GM23338 (cell line): ENCODE data around the gene SETBP1. TPM values are rescaled to one million over a fixed set of nuclear protein-coding genes. Genes with fewer than 3 reads are reported as not detected.

Experiments
- ATAC-seq: fragments of 200-7000 bp; cut with Tn5 transposase; 3 replicates; pipeline ENCODE4 v1.9.1; 2020
- DNase-seq: peaks from one replicate; pipeline ENCODE4 v3.0.0-alpha.2; 2015; ENCODE audit warnings: low spot score
- H2AFZ ChIP-seq: fragments of 200-600 bp; sonication (generic); 2 replicates; pipeline ENCODE4 v1.8.0; 2016; ENCODE audit warnings: antibody characterized with exemption, mild to moderate bottlenecking, moderate library complexity
- H3F3A ChIP-seq: fragments of 200-600 bp; sonication (generic); replicated peaks from 2 replicates; pipeline ENCODE4 v1.8.0; 2017; ENCODE audit warnings: antibody characterized with exemption, mixed run types, low read depth
- H3K27ac ChIP-seq: fragments of 200-600 bp; sonication (generic); 2 replicates; pipeline ENCODE4 v1.6.1; 2016; ENCODE audit warnings: low read depth
- H3K27me3 ChIP-seq: fragments of 200-600 bp; sonication (generic); 2 replicates; pipeline ENCODE4 v1.8.0; 2016; ENCODE audit warnings: mild to moderate bottlenecking, mixed run types, moderate library complexity; ENCODE audit not compliant: insufficient read depth
- H3K36me3 ChIP-seq: fragments of 200-600 bp; sonication (generic); 2 replicates; pipeline ENCODE4 v1.8.0; 2016; ENCODE audit warnings: mild to moderate bottlenecking; ENCODE audit not compliant: insufficient read depth
- H3K4me1 ChIP-seq: fragments of 200-600 bp; sonication (generic); 2 replicates; pipeline ENCODE4 v1.8.0; 2016; ENCODE audit warnings: mild to moderate bottlenecking, moderate library complexity; ENCODE audit not compliant: insufficient read depth
- H3K4me2 ChIP-seq: fragments of 200-600 bp; sonication (generic); 2 replicates; pipeline ENCODE4 v1.7.1; 2017; ENCODE audit warnings: mixed run types
- H3K4me3 ChIP-seq: fragments of 200-600 bp; sonication (generic); 2 replicates; pipeline ENCODE4 v1.6.1; 2016; ENCODE audit warnings: mixed run types
- H3K79me2 ChIP-seq: fragments of 200-600 bp; sonication (generic); replicated peaks from 2 replicates; pipeline ENCODE4 v1.8.0; 2017; ENCODE audit warnings: mild to moderate bottlenecking; ENCODE audit not compliant: insufficient read depth
- H3K9me2 ChIP-seq: fragments of 200-600 bp; sonication (generic); 2 replicates; pipeline ENCODE4 v1.8.0; 2017; ENCODE audit not compliant: insufficient read depth
- H4K20me1 ChIP-seq: fragments of 200-600 bp; sonication (generic); replicated peaks from 2 replicates; pipeline ENCODE4 v1.8.0; 2017; ENCODE audit warnings: mild to moderate bottlenecking; ENCODE audit not compliant: insufficient read depth
- H3K27ac Mint-ChIP-seq: 2 replicates; pipeline ENCODE4 v1.8.0; 2020; ENCODE audit warnings: inconsistent platforms, mild to moderate bottlenecking, moderate library complexity, mixed read lengths
- H3K27me3 Mint-ChIP-seq: 3 replicates; pipeline ENCODE4 v1.8.0; 2022; ENCODE audit warnings: low read depth, mild to moderate bottlenecking, moderate library complexity, mixed read lengths, inconsistent platforms; ENCODE audit not compliant: insufficient read depth, poor library complexity
- H3K36me3 Mint-ChIP-seq: 3 replicates; pipeline ENCODE4 v1.8.0; 2021; ENCODE audit warnings: low read depth, mild to moderate bottlenecking, inconsistent platforms, moderate library complexity, mixed read lengths
- H3K4me1 Mint-ChIP-seq: 3 replicates; pipeline ENCODE4 v1.8.0; 2020; ENCODE audit warnings: mild to moderate bottlenecking, inconsistent platforms, mixed read lengths
- H3K4me3 Mint-ChIP-seq: 3 replicates; pipeline ENCODE4 v1.8.0; 2021; ENCODE audit warnings: moderate library complexity, mild to moderate bottlenecking, inconsistent platforms, mixed read lengths
- H3K9me3 Mint-ChIP-seq: 3 replicates; pipeline ENCODE4 v1.8.0; 2020; ENCODE audit warnings: moderate library complexity, mild to moderate bottlenecking, inconsistent platforms, mixed read lengths
- CREB1 ChIP-seq: fragments of 250-450 bp; sonication (Bioruptor Pico); IDR thresholded peaks from 2 replicates; pipeline ENCODE4 v1.5.0; 2020; ENCODE audit warnings: low read depth, mild to moderate bottlenecking, moderate library complexity
- CTCF ChIP-seq, 2 experiments: fragments of 200-600 bp in 1 of 2; sonication (generic) in 1 of 2; conservative IDR thresholded peaks; 2 replicates each; pipeline versions ENCODE4 v1.5.1 to v1.6.1; 2016 to 2017; ENCODE audit warnings: antibody characterized with exemption in 2 of 2, low read depth in 2 of 2, mild to moderate bottlenecking in 2 of 2, moderate library complexity in 1 of 2
- EZH2 ChIP-seq: fragments of 200-600 bp; sonication (generic); IDR thresholded peaks from one replicate; pipeline ENCODE4 v1.8.0; 2017; ENCODE audit warnings: antibody characterized with exemption, mild to moderate bottlenecking, low read depth; ENCODE audit not compliant: unreplicated experiment
- EZH2phosphoT487 ChIP-seq: fragments of 200-600 bp; sonication (generic); IDR thresholded peaks from one replicate; pipeline ENCODE4 v1.8.1; 2018; ENCODE audit warnings: antibody characterized with exemption; ENCODE audit not compliant: unreplicated experiment
- JUNB ChIP-seq: IDR thresholded peaks from one replicate; pipeline ENCODE4 v1.6.1; 2016; ENCODE audit warnings: antibody characterized with exemption; ENCODE audit not compliant: unreplicated experiment
- NANOG ChIP-seq: IDR thresholded peaks from 2 replicates; pipeline ENCODE4 v1.6.1; 2016; ENCODE audit warnings: antibody characterized with exemption, borderline replicate concordance
- POLR2AphosphoS5 ChIP-seq: IDR thresholded peaks from 2 replicates; pipeline ENCODE4 v1.6.1; 2016; ENCODE audit warnings: antibody characterized with exemption, low read depth
- REST ChIP-seq: IDR thresholded peaks from one replicate; pipeline ENCODE4 v1.6.1; 2018; ENCODE audit warnings: antibody characterized with exemption; ENCODE audit not compliant: unreplicated experiment
- STAT1 ChIP-seq: IDR thresholded peaks from one replicate; pipeline ENCODE4 v1.6.1; 2016; ENCODE audit warnings: antibody characterized with exemption; ENCODE audit not compliant: unreplicated experiment
- ZNF114 ChIP-seq: fragments of 250-450 bp; sonication (Bioruptor Pico); IDR thresholded peaks from 2 replicates; pipeline ENCODE4 v1.5.0; 2020; ENCODE audit warnings: mild to moderate bottlenecking, moderate library complexity
- ZNF331 ChIP-seq: fragments of 250-450 bp; sonication (Bioruptor Pico); IDR thresholded peaks from 2 replicates; pipeline ENCODE4 v1.5.0; 2020; ENCODE audit warnings: low read depth, mild to moderate bottlenecking, moderate library complexity
- polyA plus RNA-seq: library from polyadenylated mRNA; unstranded; fragments of >200 nt; fragmentation: Nextera tagmentation; extraction: Ambion mirVana; gene quantifications from 2 replicates; pipeline ENCODE4 v1.2.1, GENCODE V29; 2016
- total RNA-seq: library from RNA; depleted of rRNA; stranded (reverse); fragments of >200 nt; shearing (Covaris generic); gene quantifications from 2 replicates; pipeline ENCODE4 v1.2.3, GENCODE V29; 2014
- TF ChIP-seq, protein P1 (sequence below): IDR thresholded peaks from 2 replicates; pipeline ENCODE4 v1.6.1; 2016; ENCODE audit warnings: antibody characterized with exemption
- TF ChIP-seq, protein P2 (sequence below): fragments of 250-450 bp; sonication (Bioruptor Pico); IDR thresholded peaks from 2 replicates; pipeline ENCODE4 v1.5.0; 2020; ENCODE audit warnings: mild to moderate bottlenecking, moderate library complexity

SETBP1 gene
- total and polyA plus RNA-seq, 2 experiments from 2014 or later: 1.6 to 5.5 TPM

GRCh38 chr18:44911773-44912172 lies 231.1 kb downstream of the SETBP1 start:
- Histone ChIP-seq H3K9me2 (peaks cover 7% of the 10 kb centered on the region), H3K4me3 (no peak overlapping the region), H3K4me1 (no peaks in the 10 kb centered on the region), H3K79me2 (no peaks in the 10 kb centered on the region), H4K20me1 (no peaks in the 10 kb centered on the region; the same call in 1 of the 2 replicates), H3K27ac (no peak overlapping the region), H3K4me2 (no peak overlapping the region), H2AFZ (no peak overlapping the region), H3K27me3 (no peaks in the 10 kb centered on the region), H3F3A (no peaks in the 10 kb centered on the region), H3K36me3 (no peaks in the 10 kb centered on the region)
- H3K4me3 Mint-ChIP-seq: no peak overlapping the region
- TF ChIP-seq CREB1 (CRISPR knock-in tag): no peak
- TF ChIP-seq ZNF331: no peak
- TF ChIP-seq STAT1: no peak
- no peak for TF ChIP-seq ZNF114
- TF ChIP-seq, protein P1, sequence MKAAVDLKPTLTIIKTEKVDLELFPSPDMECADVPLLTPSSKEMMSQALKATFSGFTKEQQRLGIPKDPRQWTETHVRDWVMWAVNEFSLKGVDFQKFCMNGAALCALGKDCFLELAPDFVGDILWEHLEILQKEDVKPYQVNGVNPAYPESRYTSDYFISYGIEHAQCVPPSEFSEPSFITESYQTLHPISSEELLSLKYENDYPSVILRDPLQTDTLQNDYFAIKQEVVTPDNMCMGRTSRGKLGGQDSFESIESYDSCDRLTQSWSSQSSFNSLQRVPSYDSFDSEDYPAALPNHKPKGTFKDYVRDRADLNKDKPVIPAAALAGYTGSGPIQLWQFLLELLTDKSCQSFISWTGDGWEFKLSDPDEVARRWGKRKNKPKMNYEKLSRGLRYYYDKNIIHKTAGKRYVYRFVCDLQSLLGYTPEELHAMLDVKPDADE: no peak
- TF ChIP-seq EZH2: no peak
- no peak for TF ChIP-seq POLR2AphosphoS5
- TF ChIP-seq EZH2phosphoT487: no peak
- TF ChIP-seq REST: no peak
- no peak for TF ChIP-seq NANOG
- TF ChIP-seq, protein P2, sequence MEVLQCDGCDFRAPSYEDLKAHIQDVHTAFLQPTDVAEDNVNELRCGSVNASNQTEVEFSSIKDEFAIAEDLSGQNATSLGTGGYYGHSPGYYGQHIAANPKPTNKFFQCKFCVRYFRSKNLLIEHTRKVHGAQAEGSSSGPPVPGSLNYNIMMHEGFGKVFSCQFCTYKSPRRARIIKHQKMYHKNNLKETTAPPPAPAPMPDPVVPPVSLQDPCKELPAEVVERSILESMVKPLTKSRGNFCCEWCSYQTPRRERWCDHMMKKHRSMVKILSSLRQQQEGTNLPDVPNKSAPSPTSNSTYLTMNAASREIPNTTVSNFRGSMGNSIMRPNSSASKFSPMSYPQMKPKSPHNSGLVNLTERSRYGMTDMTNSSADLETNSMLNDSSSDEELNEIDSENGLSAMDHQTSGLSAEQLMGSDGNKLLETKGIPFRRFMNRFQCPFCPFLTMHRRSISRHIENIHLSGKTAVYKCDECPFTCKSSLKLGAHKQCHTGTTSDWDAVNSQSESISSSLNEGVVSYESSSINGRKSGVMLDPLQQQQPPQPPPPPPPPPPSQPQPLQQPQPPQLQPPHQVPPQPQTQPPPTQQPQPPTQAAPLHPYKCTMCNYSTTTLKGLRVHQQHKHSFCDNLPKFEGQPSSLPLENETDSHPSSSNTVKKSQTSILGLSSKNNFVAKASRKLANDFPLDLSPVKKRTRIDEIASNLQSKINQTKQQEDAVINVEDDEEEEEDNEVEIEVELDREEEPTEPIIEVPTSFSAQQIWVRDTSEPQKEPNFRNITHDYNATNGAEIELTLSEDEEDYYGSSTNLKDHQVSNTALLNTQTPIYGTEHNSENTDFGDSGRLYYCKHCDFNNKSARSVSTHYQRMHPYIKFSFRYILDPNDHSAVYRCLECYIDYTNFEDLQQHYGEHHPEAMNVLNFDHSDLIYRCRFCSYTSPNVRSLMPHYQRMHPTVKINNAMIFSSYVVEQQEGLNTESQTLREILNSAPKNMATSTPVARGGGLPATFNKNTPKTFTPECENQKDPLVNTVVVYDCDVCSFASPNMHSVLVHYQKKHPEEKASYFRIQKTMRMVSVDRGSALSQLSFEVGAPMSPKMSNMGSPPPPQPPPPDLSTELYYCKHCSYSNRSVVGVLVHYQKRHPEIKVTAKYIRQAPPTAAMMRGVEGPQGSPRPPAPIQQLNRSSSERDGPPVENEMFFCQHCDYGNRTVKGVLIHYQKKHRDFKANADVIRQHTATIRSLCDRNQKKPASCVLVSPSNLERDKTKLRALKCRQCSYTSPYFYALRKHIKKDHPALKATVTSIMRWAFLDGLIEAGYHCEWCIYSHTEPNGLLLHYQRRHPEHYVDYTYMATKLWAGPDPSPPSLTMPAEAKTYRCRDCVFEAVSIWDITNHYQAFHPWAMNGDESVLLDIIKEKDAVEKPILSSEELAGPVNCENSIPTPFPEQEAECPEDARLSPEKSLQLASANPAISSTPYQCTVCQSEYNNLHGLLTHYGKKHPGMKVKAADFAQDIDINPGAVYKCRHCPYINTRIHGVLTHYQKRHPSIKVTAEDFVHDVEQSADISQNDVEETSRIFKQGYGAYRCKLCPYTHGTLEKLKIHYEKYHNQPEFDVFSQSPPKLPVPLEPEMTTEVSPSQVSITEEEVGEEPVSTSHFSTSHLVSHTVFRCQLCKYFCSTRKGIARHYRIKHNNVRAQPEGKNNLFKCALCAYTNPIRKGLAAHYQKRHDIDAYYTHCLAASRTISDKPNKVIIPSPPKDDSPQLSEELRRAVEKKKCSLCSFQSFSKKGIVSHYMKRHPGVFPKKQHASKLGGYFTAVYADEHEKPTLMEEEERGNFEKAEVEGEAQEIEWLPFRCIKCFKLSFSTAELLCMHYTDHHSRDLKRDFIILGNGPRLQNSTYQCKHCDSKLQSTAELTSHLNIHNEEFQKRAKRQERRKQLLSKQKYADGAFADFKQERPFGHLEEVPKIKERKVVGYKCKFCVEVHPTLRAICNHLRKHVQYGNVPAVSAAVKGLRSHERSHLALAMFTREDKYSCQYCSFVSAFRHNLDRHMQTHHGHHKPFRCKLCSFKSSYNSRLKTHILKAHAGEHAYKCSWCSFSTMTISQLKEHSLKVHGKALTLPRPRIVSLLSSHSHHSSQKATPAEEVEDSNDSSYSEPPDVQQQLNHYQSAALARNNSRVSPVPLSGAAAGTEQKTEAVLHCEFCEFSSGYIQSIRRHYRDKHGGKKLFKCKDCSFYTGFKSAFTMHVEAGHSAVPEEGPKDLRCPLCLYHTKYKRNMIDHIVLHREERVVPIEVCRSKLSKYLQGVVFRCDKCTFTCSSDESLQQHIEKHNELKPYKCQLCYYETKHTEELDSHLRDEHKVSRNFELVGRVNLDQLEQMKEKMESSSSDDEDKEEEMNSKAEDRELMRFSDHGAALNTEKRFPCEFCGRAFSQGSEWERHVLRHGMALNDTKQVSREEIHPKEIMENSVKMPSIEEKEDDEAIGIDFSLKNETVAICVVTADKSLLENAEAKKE: no peak
- TF ChIP-seq JUNB: no peak
- no peak for TF ChIP-seq CTCF (conservative IDR thresholded peaks at IDR 0.05; ENCODE audit: low read depth in 2 of 2)
- H3K36me3 Mint-ChIP-seq: no peaks in the 10 kb centered on the region
- DNase-seq (no peak), ATAC-seq (no peak)
- no peak overlapping the region for H3K27ac Mint-ChIP-seq
- H3K27me3 Mint-ChIP-seq: no peaks in the 10 kb centered on the region
- no peaks in the 10 kb centered on the region for H3K4me1 Mint-ChIP-seq
- no peaks in the 10 kb centered on the region for H3K9me3 Mint-ChIP-seq
